Mesothelial cell of epicardium (in vitro differentiated cells): ENCODE measurements around the gene PHF2. TPM values are rescaled to one million over a fixed set of nuclear protein-coding genes. Genes with fewer than 3 reads are reported as not detected.
A peak's percentile ranks its signal among the peaks of the same experiment; 100 is the strongest.

ENCODE experiments used
- DNase-seq, 2 experiments: peaks; one replicate each; pipeline ENCODE4 v3.0.0; 2021; ENCODE audit warnings: low spot score in 2 of 2; ENCODE audit not compliant: unreplicated experiment in 2 of 2
- H3K27ac Mint-ChIP-seq: 2 replicates; pipeline ENCODE4 v1.8.0; 2021; ENCODE audit warnings: mixed read lengths
- H3K27me3 Mint-ChIP-seq: 2 replicates; pipeline ENCODE4 v1.8.0; 2021; ENCODE audit warnings: low read depth, mixed read lengths
- H3K36me3 Mint-ChIP-seq: 2 replicates; pipeline ENCODE4 v1.8.0; 2021; ENCODE audit warnings: mixed read lengths
- H3K4me1 Mint-ChIP-seq: 2 replicates; pipeline ENCODE4 v1.8.0; 2021; ENCODE audit warnings: mixed read lengths
- H3K4me3 Mint-ChIP-seq: 2 replicates; pipeline ENCODE4 v1.8.0; 2021; ENCODE audit warnings: mild to moderate bottlenecking, moderate library complexity, mixed read lengths
- H3K9me3 Mint-ChIP-seq: 2 replicates; pipeline ENCODE4 v1.8.0; 2021; ENCODE audit warnings: mixed read lengths
- CTCF ChIP-seq: fragments of 200-600 bp; sonication (generic); IDR thresholded peaks from one replicate; pipeline ENCODE4 v1.5.0; 2021; ENCODE audit warnings: antibody characterized with exemption; ENCODE audit not compliant: unreplicated experiment
- total RNA-seq: library from RNA; stranded (reverse); gene quantifications from 3 replicates; pipeline ENCODE4 v1.2.1, GENCODE V29; 2021

The PHF2 gene
- total RNA-seq, 1 donor from 2014 or later = 37.6 TPM

DNA sequence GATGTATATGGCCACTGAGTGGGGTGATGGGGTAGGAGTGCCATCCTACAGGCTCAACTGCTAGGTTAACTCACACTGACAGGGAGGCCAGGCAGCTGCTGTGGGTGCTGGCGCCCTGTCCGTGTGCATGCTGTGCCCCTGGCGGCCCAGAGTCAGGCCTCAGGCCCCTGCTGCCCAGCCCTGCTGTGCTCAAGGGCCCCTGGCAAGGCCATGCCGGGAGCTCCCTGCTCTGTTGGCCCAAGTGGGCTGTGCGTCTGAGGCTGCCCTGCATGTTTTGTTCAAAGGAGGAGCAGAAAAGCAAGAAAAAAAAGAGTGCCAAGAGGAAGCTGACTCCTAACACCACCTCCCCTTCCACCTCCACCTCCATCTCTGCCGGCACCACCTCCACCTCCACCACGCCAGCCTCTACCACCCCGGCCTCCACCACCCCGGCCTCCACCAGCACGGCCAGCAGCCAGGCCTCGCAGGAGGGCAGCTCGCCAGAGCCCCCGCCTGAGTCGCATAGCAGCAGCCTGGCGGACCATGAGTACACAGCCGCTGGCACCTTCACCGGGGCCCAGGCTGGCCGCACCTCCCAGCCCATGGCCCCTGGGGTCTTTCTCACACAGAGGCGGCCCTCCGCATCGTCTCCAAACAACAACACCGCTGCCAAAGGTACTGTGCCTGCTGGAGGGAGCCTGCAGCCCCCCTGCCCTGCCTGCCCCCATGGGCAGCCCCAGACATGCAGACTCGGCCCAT lies 100.1 kb downstream of the PHF2 start:
- Mint-ChIP-seq H3K36me3 (peaks cover 17% of the 10 kb centered on the region), H3K9me3 (no peaks in the 10 kb centered on the region), H3K4me3 (no peak overlapping the region), H3K27me3 (no peaks in the 10 kb centered on the region), H3K4me1 (no peaks in the 10 kb centered on the region), H3K27ac (no peak overlapping the region)
- DNase-seq = no peak
- TF ChIP-seq CTCF = no peak

DNA sequence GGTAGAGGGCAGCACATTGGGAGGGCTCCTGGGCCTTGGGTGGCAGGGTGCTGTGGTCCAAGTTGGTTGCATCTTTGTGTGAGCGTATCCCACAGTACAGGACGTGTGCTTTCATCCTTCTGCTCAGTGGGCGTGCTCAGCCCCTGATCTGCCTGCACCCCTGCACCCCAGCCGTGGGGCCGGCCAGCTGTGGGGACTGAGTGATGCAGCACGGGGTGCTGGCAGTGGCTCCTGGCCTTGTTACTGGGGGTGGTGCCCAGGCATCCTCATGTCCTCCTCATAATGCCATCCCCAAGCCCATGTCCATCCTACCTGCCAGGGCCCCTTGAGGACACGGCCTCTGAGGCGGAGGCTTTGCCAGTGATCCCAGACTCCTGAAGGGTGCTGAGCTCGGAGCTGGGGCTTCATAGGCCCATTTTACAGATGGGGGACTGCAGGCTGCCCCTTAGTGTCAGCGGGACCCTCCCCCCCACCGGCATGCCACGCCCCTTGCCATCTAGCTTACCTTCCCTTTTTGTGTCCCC lies 100.7 kb downstream of the PHF2 start:
- H3K27ac Mint-ChIP-seq = no peak overlapping the region
- H3K4me1 Mint-ChIP-seq = no peaks in the 10 kb centered on the region
- H3K4me3 Mint-ChIP-seq = no peak overlapping the region
- H3K9me3 Mint-ChIP-seq = no peaks in the 10 kb centered on the region
- no peak for TF ChIP-seq CTCF
- H3K36me3 Mint-ChIP-seq = peaks cover 17% of the 10 kb centered on the region
- DNase-seq = peak in 1 of 2 experiments; percentile 15
- H3K27me3 Mint-ChIP-seq = no peaks in the 10 kb centered on the region

GRCh38 chr9:93677641-93678136 lies 101.3 kb downstream of the PHF2 start:
- no peak overlapping the region for H3K27ac Mint-ChIP-seq
- peaks cover 17% of the 10 kb centered on the region for H3K36me3 Mint-ChIP-seq
- TF ChIP-seq CTCF = no peak
- H3K9me3 Mint-ChIP-seq = no peaks in the 10 kb centered on the region
- no peak overlapping the region for H3K4me3 Mint-ChIP-seq
- peak; percentile 12 to 27 for DNase-seq
- no peaks in the 10 kb centered on the region for H3K27me3 Mint-ChIP-seq
- no peaks in the 10 kb centered on the region for H3K4me1 Mint-ChIP-seq

- DNase-seq = peak in 1 of 2 experiments; percentile 35
- Mint-ChIP-seq H3K36me3 (peaks cover 11% of the 10 kb centered on the region), H3K9me3 (no peaks in the 10 kb centered on the region), H3K4me1 (no peaks in the 10 kb centered on the region), H3K4me3 (no peak overlapping the region), H3K27ac (no peak overlapping the region), H3K27me3 (no peaks in the 10 kb centered on the region)
- TF ChIP-seq CTCF = no peak
These were observed 102.0 kb downstream of the PHF2 start for GRCh38 chr9:93678199-93679019.

GRCh38 chr9:93679536-93680442 lies 103.4 kb downstream of the PHF2 start:
- Mint-ChIP-seq H3K27ac (no peak overlapping the region), H3K36me3 (peaks cover 9% of the 10 kb centered on the region), H3K9me3 (no peaks in the 10 kb centered on the region), H3K4me3 (no peak overlapping the region), H3K4me1 (no peaks in the 10 kb centered on the region), H3K27me3 (no peaks in the 10 kb centered on the region)
- DNase-seq = peak; percentile 11 to 31
- TF ChIP-seq CTCF = no peak
